BLaER1 treated with 17β-estradiol and CSF1 and Interleukin-3, amounts not matched to agents 10 nM and 100 nM (cell line): ENCODE measurements around the gene CD300LB.

Source experiments
- H3K27ac ChIP-seq, 11 experiments: shearing (Covaris generic); formaldehyde crosslinking; 2 replicates each; pipeline ENCODE4 v1.8.1; 2022
- H3K27me3 ChIP-seq, 11 experiments: shearing (Covaris generic); formaldehyde crosslinking; 2 replicates each; pipeline ENCODE4 v1.8.1; 2022
- H3K36me3 ChIP-seq, 11 experiments: shearing (Covaris generic); formaldehyde crosslinking; 2 replicates each; pipeline ENCODE4 v1.8.1; 2022
- H3K4me1 ChIP-seq, 10 experiments: shearing (Covaris generic); formaldehyde crosslinking; 2 replicates each; pipeline ENCODE4 v1.8.1; 2022
- H3K4me2 ChIP-seq, 11 experiments: shearing (Covaris generic); formaldehyde crosslinking; 2 replicates each; pipeline ENCODE4 v1.8.1; 2022
- H3K4me3 ChIP-seq, 10 experiments: shearing (Covaris generic); formaldehyde crosslinking; 2 replicates each; pipeline ENCODE4 v1.8.1; 2022
- H3K9ac ChIP-seq, 11 experiments: shearing (Covaris generic); formaldehyde crosslinking; 2 replicates each; pipeline ENCODE4 v1.8.1; 2022
- H3K9me3 ChIP-seq, 11 experiments: shearing (Covaris generic); formaldehyde crosslinking; replicated peaks in 1 of 11; 2 replicates each; pipeline ENCODE4 v1.8.1; 2022
- H4K20me1 ChIP-seq, 11 experiments: shearing (Covaris generic); formaldehyde crosslinking; 2 replicates each; pipeline ENCODE4 v1.8.1; 2022
- Cebpa-rat ChIP-seq, 11 experiments: shearing (Covaris generic); IDR thresholded peaks; 2 replicates each; pipeline ENCODE4 v1.8.1; 2022

The CD300LB gene

DNA sequence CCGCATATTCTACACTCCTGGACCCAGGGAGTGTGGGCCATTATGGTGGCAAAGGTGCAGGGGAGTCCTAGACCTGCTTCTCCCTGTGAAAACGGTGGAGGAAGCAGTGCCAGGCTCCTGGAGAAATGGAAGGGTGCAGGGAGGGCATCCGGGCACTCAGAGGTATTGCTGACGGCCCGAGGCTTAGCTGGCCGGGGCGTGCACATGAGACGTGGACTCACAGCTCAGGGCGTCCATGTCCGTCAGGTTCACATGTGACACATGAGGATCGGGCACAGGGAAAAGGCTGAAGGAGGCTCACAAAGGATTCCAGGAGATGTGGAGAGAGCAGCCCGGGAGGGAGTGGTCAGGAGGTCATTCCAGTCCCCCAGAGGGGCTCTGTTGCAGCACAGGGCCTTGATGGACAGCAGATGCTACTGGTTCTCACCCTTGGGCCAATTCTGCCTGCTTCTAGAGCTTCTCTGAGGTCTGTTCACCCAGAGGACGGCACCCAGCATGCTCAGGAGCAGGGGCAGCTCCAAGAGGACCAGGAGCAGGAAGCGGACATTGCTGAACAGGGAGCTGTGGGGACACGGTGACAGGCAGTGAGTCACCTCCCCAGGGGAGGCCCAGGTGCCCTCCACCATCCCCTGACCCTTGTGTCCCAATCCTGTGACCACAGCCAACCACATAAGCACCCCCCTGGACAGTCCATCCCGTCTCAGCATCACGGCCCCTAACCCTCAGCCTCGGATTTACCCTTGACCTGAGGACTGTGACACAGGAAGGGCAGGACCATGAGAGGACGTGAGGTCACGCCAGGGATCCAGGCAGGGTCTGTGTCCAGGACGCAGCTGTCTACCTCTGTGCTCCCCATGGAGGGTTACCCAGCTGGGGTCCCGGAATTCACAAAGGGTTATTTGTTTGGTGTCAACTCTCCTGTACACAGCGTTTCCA, 10.2 kb upstream of the CD300LB start:
- peak overlapping the region in 1 of 11 experiments; percentile 22; a peak in 1 of 22 replicates for H3K27ac ChIP-seq
- peak overlapping the region in 3 of 11 experiments; percentile 6 to 26 (median 21); a peak in 4 of 22 replicates for H3K4me2 ChIP-seq
- H4K20me1 ChIP-seq = peaks cover 0 to 33% (median 0%) of the 10 kb centered on the region in 11 experiments; a peak in 5 of 22 replicates
- H3K36me3 ChIP-seq = peaks cover 0 to 35% (median 0%) of the 10 kb centered on the region in 11 experiments; a peak in 6 of 22 replicates
- no peak overlapping the region for H3K4me3 ChIP-seq
- H3K27me3 ChIP-seq = peaks cover 0 to 4% (median 0%) of the 10 kb centered on the region in 11 experiments; a peak in 1 of 22 replicates
- no peak for TF ChIP-seq Cebpa-rat (IDR thresholded peaks at IDR 0.05)
- no peaks in the 10 kb centered on the region for H3K9me3 ChIP-seq
- 0 out of 22 replicates have a peak overlapping the region, but pooled peaks of 1 of the 11 experiments have one; percentile 30 for H3K9ac ChIP-seq
- H3K4me1 ChIP-seq = peaks cover 19 to 81% (median 38%) of the 10 kb centered on the region in 10 experiments

DNA sequence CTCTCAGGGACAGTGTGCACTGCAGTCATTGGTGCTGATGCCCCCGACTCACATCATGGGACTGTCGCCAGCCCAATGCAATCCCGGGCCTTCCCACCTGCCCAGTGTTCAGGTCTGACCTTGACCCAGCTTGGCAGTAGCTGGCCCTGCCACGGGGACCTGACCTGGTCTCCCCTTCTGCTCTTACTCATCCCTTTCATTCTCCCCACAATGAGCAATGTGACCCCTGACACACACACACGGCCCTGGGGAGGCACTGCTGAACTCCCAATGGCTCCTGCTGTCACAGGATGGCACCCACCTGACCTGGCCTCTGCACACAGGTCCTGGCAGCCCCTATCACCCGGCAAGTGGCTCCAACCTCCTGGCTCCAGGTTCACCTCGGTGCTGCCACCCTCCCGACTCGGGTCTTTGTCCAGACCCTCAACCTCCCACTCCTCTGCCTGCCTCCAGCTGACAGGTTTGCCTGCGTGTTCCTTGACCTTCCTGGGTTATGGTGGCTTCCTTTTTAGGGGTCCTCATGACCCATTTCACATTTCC, 8.1 kb upstream of the CD300LB start:
- Histone ChIP-seq H3K27ac (no peak overlapping the region), H3K4me1 (peaks cover 0 to 78% (median 20%) of the 10 kb centered on the region in 10 experiments; a peak in 14 of 20 replicates), H3K4me3 (no peak overlapping the region), H3K4me2 (no peak overlapping the region), H3K36me3 (peaks cover 0 to 35% (median 0%) of the 10 kb centered on the region in 11 experiments; a peak in 7 of 22 replicates), H3K9me3 (no peaks in the 10 kb centered on the region), H4K20me1 (peaks cover 0 to 30% (median 0%) of the 10 kb centered on the region in 11 experiments; a peak in 5 of 22 replicates), H3K27me3 (peaks cover 0 to 4% (median 0%) of the 10 kb centered on the region in 11 experiments; a peak in 1 of 22 replicates), H3K9ac (no peak overlapping the region)
- no peak for TF ChIP-seq Cebpa-rat (IDR thresholded peaks at IDR 0.05)

DNA sequence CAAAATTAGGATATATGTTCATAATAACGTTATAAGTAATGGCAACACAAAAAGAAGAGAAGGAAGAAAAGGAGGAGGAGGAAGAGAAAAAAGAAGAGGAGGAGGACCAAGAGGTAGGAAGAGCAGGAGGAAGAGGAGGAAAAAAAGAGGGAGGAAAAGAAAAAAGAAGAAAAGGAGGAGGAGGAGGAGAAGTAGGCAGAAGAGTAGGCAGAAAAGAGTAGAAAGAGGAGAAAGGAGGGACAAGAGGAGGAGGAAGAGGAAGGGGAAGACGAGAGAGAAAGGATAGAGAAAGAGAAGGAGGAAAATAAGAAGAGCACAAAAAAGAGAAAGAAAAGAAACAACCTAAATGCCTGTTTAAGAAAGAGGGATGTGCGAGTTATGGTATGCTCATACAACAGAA, 5.6 kb upstream of the CD300LB start:
- Histone ChIP-seq H3K27me3 (peaks cover 0 to 4% (median 0%) of the 10 kb centered on the region in 11 experiments; a peak in 2 of 22 replicates), H3K9ac (no peak overlapping the region)
- TF ChIP-seq Cebpa-rat (IDR thresholded peaks at IDR 0.05) = no peak

GRCh38 chr17:74532115-74532514, 840 bp upstream of the CD300LB start:
- peak overlapping the region in 9 of 11 experiments; percentile 36 to 85 (median 76); a peak in 15 of 22 replicates for H3K9ac ChIP-seq
- peak overlapping the region in 8 of 10 experiments; percentile 48 to 80 (median 61); a peak in 16 of 20 replicates for H3K4me3 ChIP-seq
- H3K36me3 ChIP-seq = peaks cover 0 to 16% (median 0%) of the 10 kb centered on the region in 11 experiments; a peak in 2 of 22 replicates
- H3K4me2 ChIP-seq = peak overlapping the region; percentile 22 to 96 (median 79)
- peaks cover 0 to 3% (median 0%) of the 10 kb centered on the region in 11 experiments; a peak in 1 of 22 replicates for H3K27me3 ChIP-seq
- no peak for TF ChIP-seq Cebpa-rat (IDR thresholded peaks at IDR 0.05)
- H4K20me1 ChIP-seq = peaks cover 0 to 5% (median 0%) of the 10 kb centered on the region in 11 experiments; a peak in 1 of 22 replicates
- peak overlapping the region in 9 of 11 experiments; percentile 60 to 96 (median 79); a peak in 18 of 22 replicates for H3K27ac ChIP-seq
- peaks cover 25 to 92% (median 71%) of the 10 kb centered on the region in 10 experiments for H3K4me1 ChIP-seq
- H3K9me3 ChIP-seq = peaks cover 0 to 22% (median 0%) of the 10 kb centered on the region in 11 experiments; a peak in 4 of 22 replicates

More for the DNA sequence above, 5.6 kb upstream of the CD300LB start:
- Histone ChIP-seq H3K4me2 (peak overlapping the region in 3 of 11 experiments; percentile 21 to 50 (median 31); a peak in 4 of 22 replicates), H3K9me3 (no peaks in the 10 kb centered on the region), H3K4me3 (no peak overlapping the region), H4K20me1 (peaks cover 0 to 25% (median 0%) of the 10 kb centered on the region in 11 experiments; a peak in 3 of 22 replicates), H3K36me3 (peaks cover 0 to 20% (median 0%) of the 10 kb centered on the region in 11 experiments; a peak in 5 of 22 replicates), H3K4me1 (peaks cover 10 to 72% (median 24%) of the 10 kb centered on the region in 10 experiments; a peak in 19 of 20 replicates), H3K27ac (no peak overlapping the region)

DNA sequence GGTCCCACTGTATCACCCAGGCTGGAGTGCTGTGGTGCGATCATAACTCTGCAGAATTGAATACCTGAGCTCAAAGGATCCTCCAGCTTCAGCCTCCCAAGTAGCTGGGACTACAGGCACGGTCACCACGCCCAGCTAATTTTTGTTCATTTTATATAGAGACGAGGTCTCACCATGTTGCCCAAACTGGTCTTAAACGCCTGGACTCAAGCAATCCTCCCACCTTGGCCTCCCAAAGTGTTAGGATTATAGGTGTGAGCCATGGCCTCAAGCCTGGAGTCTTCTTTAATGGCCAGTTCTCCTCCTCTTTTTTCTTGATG, 484 bp downstream of the CD300LB start:
- peaks cover 25 to 93% (median 84%) of the 10 kb centered on the region in 10 experiments for H3K4me1 ChIP-seq
- no peaks in the 10 kb centered on the region; a peak in 1 of 22 replicates for H3K27me3 ChIP-seq
- H3K9ac ChIP-seq = peak overlapping the region in 2 of 11 experiments; percentile 11 to 18; a peak in 6 of 22 replicates
- TF ChIP-seq Cebpa-rat (IDR thresholded peaks at IDR 0.05) = no peak
- H3K4me2 ChIP-seq = peak overlapping the region in 8 of 11 experiments; percentile 72 to 96 (median 86); a peak in 16 of 22 replicates
- peak overlapping the region in 3 of 10 experiments; percentile 3 to 41 (median 11); a peak in 5 of 20 replicates for H3K4me3 ChIP-seq
- H4K20me1 ChIP-seq = no peaks in the 10 kb centered on the region
- peak overlapping the region in 10 of 11 experiments; percentile 12 to 96 (median 86); a peak in 17 of 22 replicates for H3K27ac ChIP-seq
- peaks cover 0 to 35% (median 0%) of the 10 kb centered on the region in 11 experiments; a peak in 4 of 22 replicates for H3K9me3 ChIP-seq
- peaks cover 0 to 20% (median 0%) of the 10 kb centered on the region in 11 experiments; a peak in 3 of 22 replicates for H3K36me3 ChIP-seq

- Histone ChIP-seq H3K27me3 (no peaks in the 10 kb centered on the region; a peak in 1 of 22 replicates), H3K9me3 (peaks cover 0 to 41% (median 0%) of the 10 kb centered on the region in 11 experiments; a peak in 7 of 22 replicates), H3K4me1 (peaks cover 25 to 96% (median 90%) of the 10 kb centered on the region in 10 experiments), H3K4me2 (peak overlapping the region in 10 of 11 experiments; percentile 52 to 96 (median 82); a peak in 20 of 22 replicates), H3K36me3 (peaks cover 0 to 24% (median 0%) of the 10 kb centered on the region in 11 experiments; a peak in 3 of 22 replicates), H3K4me3 (peak overlapping the region in 1 of 10 experiments; percentile 12; a peak in 1 of 20 replicates), H3K27ac (peak overlapping the region; percentile 59 to 96 (median 85)), H4K20me1 (no peaks in the 10 kb centered on the region), H3K9ac (peak overlapping the region in 10 of 11 experiments; percentile 2 to 75 (median 56); a peak in 16 of 22 replicates)
- no peak for TF ChIP-seq Cebpa-rat (IDR thresholded peaks at IDR 0.05)
These were observed 2.0 kb downstream of the CD300LB start for GRCh38 chr17:74529243-74529642.

DNA sequence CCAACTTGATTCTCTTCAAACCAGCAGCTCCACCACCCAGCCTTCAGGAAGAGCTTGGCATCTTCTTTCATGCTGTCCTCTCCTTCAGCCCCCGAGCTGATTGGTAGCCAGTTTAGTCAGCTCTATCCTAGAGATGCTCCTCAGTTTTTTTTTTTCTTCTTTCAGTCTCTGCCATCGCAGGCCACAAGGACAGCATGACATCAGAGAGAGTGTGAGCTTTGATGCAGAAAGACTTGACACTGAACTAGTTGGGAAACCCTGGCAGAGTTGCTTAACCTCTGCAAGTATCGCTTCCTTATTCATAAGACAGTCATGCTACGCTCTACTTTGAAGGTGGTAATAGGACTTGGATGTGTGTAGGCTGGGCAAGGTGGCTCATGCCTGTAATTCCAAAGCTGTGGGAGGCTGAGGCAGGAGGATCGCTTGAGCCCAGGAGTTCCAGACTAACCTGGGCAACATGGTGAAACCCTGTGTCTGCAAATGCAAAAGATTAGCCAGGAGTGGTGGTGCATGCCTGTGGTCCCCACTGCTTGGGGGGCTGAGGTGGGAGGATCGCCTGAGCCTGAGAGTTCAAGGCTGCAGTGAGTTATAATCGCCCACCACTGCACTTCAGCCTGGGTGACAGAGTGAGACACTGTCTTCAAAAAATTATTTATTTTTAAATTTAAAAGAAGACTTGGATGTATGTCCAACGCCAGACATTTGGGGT, 2.6 kb downstream of the CD300LB start:
- Histone ChIP-seq H3K9me3 (peaks cover 0 to 47% (median 5%) of the 10 kb centered on the region in 11 experiments; a peak in 14 of 22 replicates), H3K4me2 (peak overlapping the region; percentile 44 to 96 (median 79)), H3K36me3 (peaks cover 0 to 26% (median 0%) of the 10 kb centered on the region in 11 experiments; a peak in 8 of 22 replicates), H3K9ac (peak overlapping the region; percentile 43 to 76 (median 64); a peak in 19 of 22 replicates), H3K4me3 (peak overlapping the region in 1 of 10 experiments; percentile 12; a peak in 1 of 20 replicates), H3K27ac (peak overlapping the region; percentile 64 to 96 (median 85)), H3K27me3 (no peaks in the 10 kb centered on the region; a peak in 1 of 22 replicates), H3K4me1 (peaks cover 25 to 96% (median 90%) of the 10 kb centered on the region in 10 experiments), H4K20me1 (no peaks in the 10 kb centered on the region)
- TF ChIP-seq Cebpa-rat (IDR thresholded peaks at IDR 0.05) = peak; percentile 93 to 100 (median 100)
